Sigmoid colon (tissue), 7 donors: ENCODE results near the gene ZIC5. TPM values are rescaled to one million over a fixed set of nuclear protein-coding genes. Genes with fewer than 3 reads are reported as not detected.

Experiments used
- DNase-seq: peaks from one replicate; pipeline ENCODE4 v3.0.0-alpha.2; 2019
- H3K27ac ChIP-seq, 4 donors: fragments of 200-600 bp; sonication (generic); one replicate each; pipeline ENCODE4 v1.5.1; 2016 to 2019; ENCODE audit warnings: mild to moderate bottlenecking in 1 of 4
- H3K27me3 ChIP-seq, 3 donors: fragments of 200-600 bp; sonication (generic); one replicate each; pipeline ENCODE4 v1.5.1; 2019; ENCODE audit warnings: mild to moderate bottlenecking in 1 of 3
- H3K36me3 ChIP-seq, 4 donors: fragments of 200-600 bp; sonication (generic); one replicate each; pipeline ENCODE4 v1.5.1; 2016 to 2019
- H3K4me1 ChIP-seq, 4 donors: fragments of 200-600 bp; sonication (generic); one replicate each; pipeline ENCODE4 v1.5.1; 2017 to 2019
- H3K4me3 ChIP-seq, 4 donors: fragments of 200-600 bp; sonication (generic); one replicate each; pipeline ENCODE4 v1.5.1; 2017 to 2019; ENCODE audit warnings: mild to moderate bottlenecking in 2 of 4, moderate library complexity in 1 of 4
- H3K9me3 ChIP-seq, 4 donors: fragments of 200-600 bp in 3 of 4; sonication (generic) in 3 of 4; one replicate each; pipeline versions ENCODE4 v1.5.1 to v1.6.1; 2013 to 2019
- CTCF ChIP-seq, 4 experiments: fragments of 450-650 bp in 3 of 4; fragments of 200-600 bp in 1 of 4; IDR thresholded peaks; one replicate each; pipeline ENCODE4 v1.5.1; 2016 to 2019; ENCODE audit warnings: antibody characterized with exemption in 4 of 4, mild to moderate bottlenecking in 3 of 4, moderate library complexity in 2 of 4
- EP300 ChIP-seq, 4 donors: sonication (generic); formaldehyde crosslinking; IDR thresholded peaks; one replicate each; pipeline ENCODE4 v1.6.1; 2017; ENCODE audit warnings: antibody characterized with exemption in 4 of 4
- POLR2A ChIP-seq, 2 donors: fragments of 450-650 bp; IDR thresholded peaks; one replicate each; pipeline ENCODE4 v1.6.1; 2016; ENCODE audit warnings: antibody characterized with exemption in 2 of 2, mild to moderate bottlenecking in 2 of 2, moderate library complexity in 2 of 2
- POLR2AphosphoS5 ChIP-seq, 4 donors: sonication (generic); formaldehyde crosslinking; IDR thresholded peaks; one replicate each; pipeline ENCODE4 v1.6.1; 2017; ENCODE audit warnings: antibody characterized with exemption in 4 of 4
- WGBS, 2 donors: extraction: QIAGEN DNeasy Blood & Tissue Kit; methylation state at CpG; one replicate each; pipeline ENCODE4 v1.1.7; 2013; 5-methylcytosine and 5-hydroxymethylcytosine counted together
- intact Hi-C: fragments of 100-400 bp; cut with DNase I; formaldehyde crosslinking; loops from one replicate; pipeline ENCODE4 v1.15.1; 2023
- polyA plus RNA-seq, 3 donors: library from polyadenylated mRNA; stranded (reverse); fragments of 200-250 nt; gene quantifications; one replicate each; pipeline ENCODE4 v1.2.3, GENCODE V29; 2013
- total RNA-seq, 4 donors: library from RNA; depleted of rRNA; stranded (reverse); fragments of >200 nt; gene quantifications; one replicate each; pipeline ENCODE4 v1.1.0, GENCODE V29; 2016
- donor health status: healthy with polysubstance abuse.
- donor health status: Bipolar disorder and iron deficiency.
- donor health status: healthy.

Gene ZIC5
- total and polyA plus RNA-seq, 7 donors: not detected

DNA sequence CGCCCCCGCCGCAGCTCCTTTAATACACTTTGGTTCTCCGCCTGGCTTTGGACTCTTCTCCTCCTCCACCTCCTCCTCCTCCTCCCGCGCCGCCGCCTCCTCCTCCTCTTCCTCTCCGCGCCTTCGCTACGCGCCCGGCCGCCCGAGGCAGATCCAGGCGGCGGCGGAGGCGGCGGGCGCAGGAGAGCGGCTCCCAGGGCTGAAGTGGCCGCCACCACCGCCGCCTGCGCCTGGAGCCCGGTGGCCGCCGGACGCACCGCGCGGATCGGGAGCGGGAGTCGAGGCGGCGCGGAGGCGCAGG is 10.1 kb upstream of the ZIC5 start, which contains the start of gene ZIC2:
ZIC2 (plus strand) TSS at position 50 of the 301 bp plus-strand sequence. CDS start 281 bp downstream, outside the sequence.
- WGBS, 2 donors: 1 to 2% methylated on average over 40 to 41 of the region's 41 CpGs
- intact Hi-C loops: loop anchor here (10.0 kb wide), 1 partner anchor 103 kb away; the partner anchor contains the start of gene PCCA
- H3K27ac ChIP-seq: no peak within 1 kb of the TSS

GRCh38 chr13:99980824-99981734 is 9.5 kb upstream of the ZIC5 start:
- H3K4me3 ChIP-seq: peak overlapping the region in 3 of 4 donors; percentile 26 to 46 (median 43)
- H3K4me1 ChIP-seq: peaks cover 0 to 44% (median 43%) of the 10 kb centered on the region in 4 donors
- 1% methylated on average over 108 to 110 of the region's 110 CpGs for WGBS, 2 donors
- DNase-seq: no peak
- H3K9me3 ChIP-seq: no peaks in the 10 kb centered on the region
- H3K36me3 ChIP-seq: no peaks in the 10 kb centered on the region
- no peak overlapping the region for H3K27ac ChIP-seq
- TF ChIP-seq POLR2A (IDR thresholded peaks at IDR 0.05) (no peak), POLR2AphosphoS5 (IDR thresholded peaks at IDR 0.05) (no peak), EP300 (IDR thresholded peaks at IDR 0.05) (no peak), CTCF (IDR thresholded peaks at IDR 0.05) (no peak)
- intact Hi-C loops: loop anchor here (10.0 kb wide), 1 partner anchor 104 kb away; the partner anchor contains the start of gene PCCA
- peaks cover 84 to 99% (median 98%) of the 10 kb centered on the region in 3 donors for H3K27me3 ChIP-seq

More for the DNA sequence above, 10.1 kb upstream of the ZIC5 start, which contains the start of gene ZIC2:
- Histone ChIP-seq H3K27me3 (peaks cover 85 to 99% (median 98%) of the 10 kb centered on the region in 3 donors), H3K4me3 (peak within 1 kb of the TSS in 3 of 4 donors; percentile 26 to 46 (median 43)), H3K4me1 (peaks cover 0 to 44% (median 43%) of the 10 kb centered on the region in 4 donors), H3K36me3 (no peaks in the 10 kb centered on the region), H3K9me3 (no peaks in the 10 kb centered on the region)
- DNase-seq: no peak
- no peak for TF ChIP-seq POLR2AphosphoS5 (IDR thresholded peaks at IDR 0.05)
- TF ChIP-seq CTCF (IDR thresholded peaks at IDR 0.05): no peak
- no peak for TF ChIP-seq POLR2A (IDR thresholded peaks at IDR 0.05)
- TF ChIP-seq EP300 (IDR thresholded peaks at IDR 0.05): no peak

- peaks cover 0 to 44% (median 43%) of the 10 kb centered on the region in 4 donors for H3K4me1 ChIP-seq
- H3K36me3 ChIP-seq: no peaks in the 10 kb centered on the region
- 1% methylated on average over 76 of the region's 76 CpGs for WGBS, 2 donors
- H3K4me3 ChIP-seq: peak overlapping the region; percentile 2 to 46 (median 34)
- intact Hi-C loops: loop anchor here (10.0 kb wide), 1 partner anchor 104 kb away; the partner anchor contains the start of gene PCCA
- no peak overlapping the region for H3K27ac ChIP-seq
- H3K27me3 ChIP-seq: peaks cover 91 to 100% (median 100%) of the 10 kb centered on the region in 3 donors
- no peak for DNase-seq
- TF ChIP-seq POLR2A (IDR thresholded peaks at IDR 0.05) (no peak), CTCF (IDR thresholded peaks at IDR 0.05) (no peak), EP300 (IDR thresholded peaks at IDR 0.05) (no peak), POLR2AphosphoS5 (IDR thresholded peaks at IDR 0.05) (no peak)
- H3K9me3 ChIP-seq: peaks cover 0 to 2% (median 0%) of the 10 kb centered on the region in 4 donors
Measured at GRCh38 chr13:99980201-99980823, 8.7 kb upstream of the ZIC5 start.

GRCh38 chr13:99979453-99980200 is 8.1 kb upstream of the ZIC5 start:
- Histone ChIP-seq H3K36me3 (no peaks in the 10 kb centered on the region), H3K4me1 (peaks cover 0 to 43% (median 38%) of the 10 kb centered on the region in 4 donors), H3K9me3 (peaks cover 0 to 2% (median 0%) of the 10 kb centered on the region in 4 donors), H3K27me3 (peaks cover 90 to 100% (median 100%) of the 10 kb centered on the region in 3 donors), H3K27ac (no peak overlapping the region), H3K4me3 (peak overlapping the region; percentile 2 to 46 (median 34))
- WGBS, 2 donors: 2 to 3% methylated on average over 59 of the region's 59 CpGs
- no peak for DNase-seq
- intact Hi-C loops: loop anchor here (10.0 kb wide), 1 partner anchor 105 kb away; the partner anchor contains the start of gene PCCA
- TF ChIP-seq POLR2A (IDR thresholded peaks at IDR 0.05) (no peak), EP300 (IDR thresholded peaks at IDR 0.05) (no peak), POLR2AphosphoS5 (IDR thresholded peaks at IDR 0.05) (no peak), CTCF (IDR thresholded peaks at IDR 0.05) (no peak)
